ENCODE results near the gene TSACC. TPM values are rescaled to one million over a fixed set of nuclear protein-coding genes. Genes with fewer than 3 reads are reported as not detected.

Gene TSACC
- total and polyA plus RNA-seq, 2 donors (not counting 1 experiment from before 2014, with no cell fraction given), result 0.69 to 1.2 TPM

GRCh38 chr1:156372265-156372586, 33.9 kb downstream of the TSACC start:
- Mint-ChIP-seq H3K27me3 (peaks cover 51% of the 10 kb centered on the region), H3K9me3 (ENCODE audit: insufficient read depth) (no peaks in the 10 kb centered on the region), H3K4me1 (peaks cover 4% of the 10 kb centered on the region), H3K4me3 (no peak overlapping the region), H3K27ac (no peak overlapping the region)
- no peak overlapping the region for H3K4me3 ChIP-seq (ENCODE audit: control extremely low read depth in 1 of 5, extremely low read depth in 1 of 5, insufficient read depth in 1 of 5, low read depth in 2 of 5, low read length in 4 of 5)
- POLR2A ChIA-PET, result no interaction called here
- DNase-seq (no peak), ATAC-seq (ENCODE audit: low read depth) (no peak)
- intact Hi-C loops (cut with micrococcal nuclease), result no loop called here
- no peaks in the 10 kb centered on the region for H3K36me3 ChIP-seq (replicated peaks in 1 of 2; ENCODE audit: control extremely low read depth in 1 of 2, control insufficient read depth in 1 of 2, extremely low read depth in 1 of 2, insufficient read depth in 2 of 2, low read length in 1 of 2)
- H3K27me3 ChIP-seq (replicated peaks in 1 of 4; ENCODE audit: control extremely low read depth in 1 of 4, control insufficient read depth in 3 of 4, insufficient read depth in 4 of 4, low read length in 3 of 4), result peaks cover 0 to 39% (median 15%) of the 10 kb centered on the region in 4 experiments
- H3K9me3 ChIP-seq (ENCODE audit: control extremely low read depth in 1 of 3, control insufficient read depth in 2 of 3, insufficient read depth in 1 of 3, low read length in 2 of 3), result peaks cover 0 to 4% (median 0%) of the 10 kb centered on the region in 3 donors
- CTCF ChIA-PET, result interaction anchor here (0.8 to 3.6 kb wide), 3 partner anchors 13 to 74 kb away, joined by 3 to 18 read pairs (median 3); no protein-coding TSS in a partner anchor
- no peak for TF ChIP-seq CTCF (IDR thresholded peaks at IDR 0.05)
- no peak for TF ChIP-seq EZH2 (IDR thresholded peaks at IDR 0.05; ENCODE audit: borderline replicate concordance, insufficient read depth, low read depth, low read length, poor library complexity, severe bottlenecking)
- no peak overlapping the region for H3K4me2 ChIP-seq (replicated peaks; ENCODE audit: low read depth, low read length, poor library complexity, severe bottlenecking)
- no peak overlapping the region for H2AFZ ChIP-seq (ENCODE audit: insufficient read depth, low read depth, low read length, poor library complexity, severe bottlenecking)
- no peaks in the 10 kb centered on the region for H3K79me2 ChIP-seq (ENCODE audit: control insufficient read depth, insufficient read depth, low read length)
- H3K27ac ChIP-seq (ENCODE audit: low read length in 2 of 2), result no peak overlapping the region
- no peak overlapping the region for H3K9ac ChIP-seq (ENCODE audit: low read length)
- no peaks in the 10 kb centered on the region for H4K20me1 ChIP-seq (ENCODE audit: control insufficient read depth, insufficient read depth, low read length, poor library complexity, severe bottlenecking)
- peaks cover 9 to 10% of the 10 kb centered on the region in 2 donors for H3K4me1 ChIP-seq (ENCODE audit: control insufficient read depth in 2 of 2, insufficient read depth in 2 of 2, low read length in 2 of 2)

DNA sequence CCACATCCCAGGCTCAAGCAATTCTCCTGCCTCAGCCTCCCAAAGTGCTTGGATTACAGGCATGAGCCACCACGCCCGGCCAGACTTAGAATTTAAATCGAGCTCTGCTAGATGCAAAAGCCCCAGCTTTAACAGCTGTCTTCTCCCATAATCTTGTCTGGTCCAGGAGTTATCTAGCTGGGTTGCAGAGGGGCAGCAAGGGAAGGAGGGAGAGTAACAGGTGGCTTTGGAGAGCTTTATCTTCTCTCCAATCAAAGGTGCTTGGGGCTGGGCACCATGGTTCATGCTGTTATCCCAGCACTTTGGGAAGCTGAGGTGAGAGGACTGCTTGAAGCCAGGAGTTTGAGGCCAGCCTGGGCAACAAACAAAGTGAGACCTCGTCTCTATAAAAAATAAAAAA, 34.5 kb downstream of the TSACC start:
- intact Hi-C loops (cut with micrococcal nuclease), result no loop called here
- H3K4me1 Mint-ChIP-seq, result peaks cover 4% of the 10 kb centered on the region
- peaks cover 50% of the 10 kb centered on the region for H3K27me3 Mint-ChIP-seq
- no peaks in the 10 kb centered on the region for H3K79me2 ChIP-seq (ENCODE audit: control insufficient read depth, insufficient read depth, low read length)
- peaks cover 0 to 4% (median 0%) of the 10 kb centered on the region in 3 donors for H3K9me3 ChIP-seq (ENCODE audit: control extremely low read depth in 1 of 3, control insufficient read depth in 2 of 3, insufficient read depth in 1 of 3, low read length in 2 of 3)
- 92% methylated on average over 2 of the region's 4 CpGs for WGBS (ENCODE audit: insufficient coverage)
- H3K36me3 ChIP-seq (replicated peaks in 1 of 2; ENCODE audit: control extremely low read depth in 1 of 2, control insufficient read depth in 1 of 2, extremely low read depth in 1 of 2, insufficient read depth in 2 of 2, low read length in 1 of 2), result no peaks in the 10 kb centered on the region
- H3K9me3 Mint-ChIP-seq (ENCODE audit: insufficient read depth), result no peaks in the 10 kb centered on the region
- no peak overlapping the region for H3K27ac ChIP-seq (ENCODE audit: low read length in 2 of 2)
- H3K27ac Mint-ChIP-seq, result no peak overlapping the region
- CTCF ChIA-PET, result interaction anchor here (1.3 to 3.6 kb wide), 2 partner anchors 13 to 73 kb away, joined by 3 to 18 read pairs; no protein-coding TSS in a partner anchor
- H3K9ac ChIP-seq (ENCODE audit: low read length), result no peak overlapping the region
- POLR2A ChIA-PET, result no interaction called here
- H2AFZ ChIP-seq (ENCODE audit: insufficient read depth, low read depth, low read length, poor library complexity, severe bottlenecking), result no peak overlapping the region
- DNase-seq, result no peak
- H3K4me3 ChIP-seq (ENCODE audit: control extremely low read depth in 1 of 5, extremely low read depth in 1 of 5, insufficient read depth in 1 of 5, low read depth in 2 of 5, low read length in 4 of 5), result no peak overlapping the region
- no peak overlapping the region for H3K4me3 Mint-ChIP-seq
- H3K27me3 ChIP-seq (replicated peaks in 1 of 4; ENCODE audit: control extremely low read depth in 1 of 4, control insufficient read depth in 3 of 4, insufficient read depth in 4 of 4, low read length in 3 of 4), result peaks cover 0 to 38% (median 15%) of the 10 kb centered on the region in 4 experiments
- H3K4me1 ChIP-seq (ENCODE audit: control insufficient read depth in 2 of 2, insufficient read depth in 2 of 2, low read length in 2 of 2), result peaks cover 9 to 10% of the 10 kb centered on the region in 2 donors
- no peaks in the 10 kb centered on the region for H4K20me1 ChIP-seq (ENCODE audit: control insufficient read depth, insufficient read depth, low read length, poor library complexity, severe bottlenecking)
- no peak for ATAC-seq (ENCODE audit: low read depth)
- no peak overlapping the region for H3K4me2 ChIP-seq (replicated peaks; ENCODE audit: low read depth, low read length, poor library complexity, severe bottlenecking)
- TF ChIP-seq EZH2 (IDR thresholded peaks at IDR 0.05; ENCODE audit: borderline replicate concordance, insufficient read depth, low read depth, low read length, poor library complexity, severe bottlenecking) (no peak), CTCF (IDR thresholded peaks at IDR 0.05) (no peak)

All from B cell (primary cell).